Measurements from ENCODE around the gene ZBTB3. TPM values are rescaled to one million over a fixed set of nuclear protein-coding genes. Genes with fewer than 3 reads are reported as not detected.

Gene ZBTB3
- total and polyA plus RNA-seq, 2 of the 13 experiments (the other 11 are each of a cell fraction or from before 2014, with no cell fraction given), result 3.4 to 5.2 TPM

DNA sequence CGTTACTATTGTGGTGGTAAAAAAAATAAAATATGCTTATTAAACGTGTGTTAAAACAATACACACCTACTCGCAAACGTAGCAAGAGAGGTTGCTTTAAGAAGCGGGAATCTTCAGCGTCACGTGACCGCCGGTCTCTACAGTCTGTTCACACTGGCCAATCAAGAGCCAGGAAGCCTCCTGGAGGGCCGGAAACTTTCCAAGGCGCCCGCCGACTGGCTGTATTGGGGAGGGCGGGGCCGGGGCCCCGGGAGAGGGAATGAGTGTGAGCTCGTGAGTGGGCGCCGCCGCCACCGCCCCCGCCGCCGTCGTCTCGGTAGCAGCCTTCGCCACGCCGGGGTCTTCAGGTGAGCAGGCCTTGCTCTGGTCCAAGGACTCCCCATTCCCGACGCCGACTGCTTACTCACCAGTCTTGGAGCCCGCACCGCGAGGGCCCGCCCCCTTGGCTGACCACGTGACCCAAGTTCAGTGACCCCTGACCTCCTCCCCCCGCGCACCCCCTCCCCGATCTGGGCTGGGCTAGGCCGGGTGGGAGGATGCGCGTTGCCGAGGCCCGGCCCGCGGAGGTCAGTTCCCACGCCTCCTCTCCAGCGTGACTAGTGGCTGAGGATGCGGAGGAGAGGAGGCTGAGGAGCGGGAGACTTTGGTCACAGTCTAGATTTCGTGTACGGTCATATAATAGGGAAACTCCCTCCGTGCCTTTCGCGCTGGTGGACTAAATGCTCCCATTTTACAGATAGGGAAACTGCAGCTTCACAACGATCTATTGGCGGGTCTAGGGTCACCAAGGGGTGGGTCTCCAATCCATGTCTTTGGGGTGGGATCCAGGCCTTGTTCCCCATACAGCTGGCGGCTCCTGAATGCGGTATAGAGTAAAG is 17.4 kb upstream of the ZBTB3 start, which contains the start of gene TAF6L (continued):
- TF ChIP-seq, protein P1, sequence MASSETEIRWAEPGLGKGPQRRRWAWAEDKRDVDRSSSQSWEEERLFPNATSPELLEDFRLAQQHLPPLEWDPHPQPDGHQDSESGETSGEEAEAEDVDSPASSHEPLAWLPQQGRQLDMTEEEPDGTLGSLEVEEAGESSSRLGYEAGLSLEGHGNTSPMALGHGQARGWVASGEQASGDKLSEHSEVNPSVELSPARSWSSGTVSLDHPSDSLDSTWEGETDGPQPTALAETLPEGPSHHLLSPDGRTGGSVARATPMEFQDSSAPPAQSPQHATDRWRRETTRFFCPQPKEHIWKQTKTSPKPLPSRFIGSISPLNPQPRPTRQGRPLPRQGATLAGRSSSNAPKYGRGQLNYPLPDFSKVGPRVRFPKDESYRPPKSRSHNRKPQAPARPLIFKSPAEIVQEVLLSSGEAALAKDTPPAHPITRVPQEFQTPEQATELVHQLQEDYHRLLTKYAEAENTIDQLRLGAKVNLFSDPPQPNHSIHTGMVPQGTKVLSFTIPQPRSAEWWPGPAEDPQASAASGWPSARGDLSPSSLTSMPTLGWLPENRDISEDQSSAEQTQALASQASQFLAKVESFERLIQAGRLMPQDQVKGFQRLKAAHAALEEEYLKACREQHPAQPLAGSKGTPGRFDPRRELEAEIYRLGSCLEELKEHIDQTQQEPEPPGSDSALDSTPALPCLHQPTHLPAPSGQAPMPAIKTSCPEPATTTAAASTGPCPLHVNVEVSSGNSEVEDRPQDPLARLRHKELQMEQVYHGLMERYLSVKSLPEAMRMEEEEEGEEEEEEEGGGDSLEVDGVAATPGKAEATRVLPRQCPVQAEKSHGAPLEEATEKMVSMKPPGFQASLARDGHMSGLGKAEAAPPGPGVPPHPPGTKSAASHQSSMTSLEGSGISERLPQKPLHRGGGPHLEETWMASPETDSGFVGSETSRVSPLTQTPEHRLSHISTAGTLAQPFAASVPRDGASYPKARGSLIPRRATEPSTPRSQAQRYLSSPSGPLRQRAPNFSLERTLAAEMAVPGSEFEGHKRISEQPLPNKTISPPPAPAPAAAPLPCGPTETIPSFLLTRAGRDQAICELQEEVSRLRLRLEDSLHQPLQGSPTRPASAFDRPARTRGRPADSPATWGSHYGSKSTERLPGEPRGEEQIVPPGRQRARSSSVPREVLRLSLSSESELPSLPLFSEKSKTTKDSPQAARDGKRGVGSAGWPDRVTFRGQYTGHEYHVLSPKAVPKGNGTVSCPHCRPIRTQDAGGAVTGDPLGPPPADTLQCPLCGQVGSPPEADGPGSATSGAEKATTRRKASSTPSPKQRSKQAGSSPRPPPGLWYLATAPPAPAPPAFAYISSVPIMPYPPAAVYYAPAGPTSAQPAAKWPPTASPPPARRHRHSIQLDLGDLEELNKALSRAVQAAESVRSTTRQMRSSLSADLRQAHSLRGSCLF (CRISPR knock-in tag; IDR thresholded peaks at IDR 0.05; ENCODE audit: borderline replicate concordance), result no peak
- TF ChIP-seq CTCF (CRISPR knock-in tag; IDR thresholded peaks at IDR 0.05), result 0 out of 2 replicates have a peak, but pooled peaks have one; percentile 8
- no peak for TF ChIP-seq ZNF713 (CRISPR knock-in tag; IDR thresholded peaks at IDR 0.05)
- TF ChIP-seq TFDP2 (CRISPR knock-in tag; IDR thresholded peaks at IDR 0.05), result 0 out of 2 replicates have a peak, but pooled peaks have one; percentile 68
- TF ChIP-seq CREM (IDR thresholded peaks at IDR 0.05), result peak; percentile 19
- TF ChIP-seq CREM (CRISPR knock-in tag; IDR thresholded peaks at IDR 0.05), result no peak
- TF ChIP-seq HNRNPH1 (optimal IDR thresholded peaks at IDR 0.05; ENCODE audit: low read depth, low read length), result no peak
- peak; percentile 100 for TF ChIP-seq PATZ1 (CRISPR knock-in tag; IDR thresholded peaks at IDR 0.05)
- TF ChIP-seq, protein P2, sequence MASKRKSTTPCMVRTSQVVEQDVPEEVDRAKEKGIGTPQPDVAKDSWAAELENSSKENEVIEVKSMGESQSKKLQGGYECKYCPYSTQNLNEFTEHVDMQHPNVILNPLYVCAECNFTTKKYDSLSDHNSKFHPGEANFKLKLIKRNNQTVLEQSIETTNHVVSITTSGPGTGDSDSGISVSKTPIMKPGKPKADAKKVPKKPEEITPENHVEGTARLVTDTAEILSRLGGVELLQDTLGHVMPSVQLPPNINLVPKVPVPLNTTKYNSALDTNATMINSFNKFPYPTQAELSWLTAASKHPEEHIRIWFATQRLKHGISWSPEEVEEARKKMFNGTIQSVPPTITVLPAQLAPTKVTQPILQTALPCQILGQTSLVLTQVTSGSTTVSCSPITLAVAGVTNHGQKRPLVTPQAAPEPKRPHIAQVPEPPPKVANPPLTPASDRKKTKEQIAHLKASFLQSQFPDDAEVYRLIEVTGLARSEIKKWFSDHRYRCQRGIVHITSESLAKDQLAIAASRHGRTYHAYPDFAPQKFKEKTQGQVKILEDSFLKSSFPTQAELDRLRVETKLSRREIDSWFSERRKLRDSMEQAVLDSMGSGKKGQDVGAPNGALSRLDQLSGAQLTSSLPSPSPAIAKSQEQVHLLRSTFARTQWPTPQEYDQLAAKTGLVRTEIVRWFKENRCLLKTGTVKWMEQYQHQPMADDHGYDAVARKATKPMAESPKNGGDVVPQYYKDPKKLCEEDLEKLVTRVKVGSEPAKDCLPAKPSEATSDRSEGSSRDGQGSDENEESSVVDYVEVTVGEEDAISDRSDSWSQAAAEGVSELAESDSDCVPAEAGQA (IDR thresholded peaks at IDR 0.05; ENCODE audit: low read depth), result no peak
- TF ChIP-seq, protein P2 (CRISPR knock-in tag; IDR thresholded peaks at IDR 0.05; ENCODE audit: borderline replicate concordance), result no peak
